Measurements from ENCODE around the gene KLHL3.

DNA sequence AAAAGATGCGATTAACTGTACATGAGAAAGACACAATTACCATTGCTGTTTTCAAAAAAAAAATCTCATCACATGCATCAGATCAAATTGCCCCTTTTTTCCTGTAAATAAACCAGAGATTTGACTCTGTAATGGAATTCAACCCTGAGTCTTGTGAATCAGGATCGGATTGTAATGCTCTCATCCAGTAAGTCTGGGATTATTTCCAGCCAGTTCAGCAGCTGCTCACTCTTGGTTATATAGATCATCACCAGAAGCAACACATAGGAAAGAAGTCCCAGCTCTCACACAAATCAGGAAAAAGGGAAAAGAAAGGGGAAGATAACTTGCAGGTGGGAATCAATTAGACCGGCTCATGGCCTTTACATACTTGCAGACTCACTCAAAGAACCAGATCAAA lies 138.9 kb downstream of the KLHL3 start:
- TF ChIP-seq, protein P1, sequence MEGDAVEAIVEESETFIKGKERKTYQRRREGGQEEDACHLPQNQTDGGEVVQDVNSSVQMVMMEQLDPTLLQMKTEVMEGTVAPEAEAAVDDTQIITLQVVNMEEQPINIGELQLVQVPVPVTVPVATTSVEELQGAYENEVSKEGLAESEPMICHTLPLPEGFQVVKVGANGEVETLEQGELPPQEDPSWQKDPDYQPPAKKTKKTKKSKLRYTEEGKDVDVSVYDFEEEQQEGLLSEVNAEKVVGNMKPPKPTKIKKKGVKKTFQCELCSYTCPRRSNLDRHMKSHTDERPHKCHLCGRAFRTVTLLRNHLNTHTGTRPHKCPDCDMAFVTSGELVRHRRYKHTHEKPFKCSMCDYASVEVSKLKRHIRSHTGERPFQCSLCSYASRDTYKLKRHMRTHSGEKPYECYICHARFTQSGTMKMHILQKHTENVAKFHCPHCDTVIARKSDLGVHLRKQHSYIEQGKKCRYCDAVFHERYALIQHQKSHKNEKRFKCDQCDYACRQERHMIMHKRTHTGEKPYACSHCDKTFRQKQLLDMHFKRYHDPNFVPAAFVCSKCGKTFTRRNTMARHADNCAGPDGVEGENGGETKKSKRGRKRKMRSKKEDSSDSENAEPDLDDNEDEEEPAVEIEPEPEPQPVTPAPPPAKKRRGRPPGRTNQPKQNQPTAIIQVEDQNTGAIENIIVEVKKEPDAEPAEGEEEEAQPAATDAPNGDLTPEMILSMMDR (IDR thresholded peaks at IDR 0.05), result no peak
- no peak for TF ChIP-seq ZFX (IDR thresholded peaks at IDR 0.05; ENCODE audit: borderline replicate concordance)

All from 22Rv1 (cell line).